Measurements from ENCODE around the gene EDEM3.
A peak's percentile ranks its signal among the peaks of the same experiment; 100 is the strongest.

Gene EDEM3

DNA sequence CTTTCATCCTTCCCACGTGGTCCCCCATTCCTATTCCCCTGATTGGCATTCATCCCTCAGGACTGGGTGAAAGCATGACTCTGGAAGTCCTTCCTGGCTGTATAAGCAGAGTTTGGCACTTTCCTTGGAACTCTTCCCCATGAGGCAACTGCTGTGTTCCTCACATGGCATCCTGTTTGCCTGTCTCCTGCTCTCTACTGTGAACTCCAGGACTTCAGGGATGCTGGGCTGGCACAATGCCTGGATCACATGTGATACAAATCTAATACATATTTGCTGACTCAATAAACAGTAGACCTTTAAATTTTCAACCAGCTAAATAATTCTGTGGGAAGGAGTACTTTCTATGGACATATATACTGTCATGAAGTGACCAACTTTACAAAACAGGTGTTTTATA, 46.8 kb upstream of the EDEM3 start:
- Histone ChIP-seq H3K9ac (ENCODE audit: low read length) (no peak overlapping the region), H3K14ac (ENCODE audit: low read length) (no peak overlapping the region), H2AFZ (ENCODE audit: insufficient read depth, low read length, poor library complexity) (no peak overlapping the region), H3K9me3 (ENCODE audit: insufficient read depth, low read depth, low read length) (peaks cover 2% of the 10 kb centered on the region), H3K23ac (ENCODE audit: low read length) (no peak overlapping the region), H4K8ac (ENCODE audit: low read depth, low read length) (no peak overlapping the region), H2BK120ac (ENCODE audit: insufficient read depth, low read length, poor library complexity) (no peak overlapping the region), H3K4ac (ENCODE audit: low read depth, low read length) (no peak overlapping the region), H3K27ac (ENCODE audit: low read depth, low read length) (no peak overlapping the region), H3K18ac (ENCODE audit: low read length) (no peak overlapping the region), H4K91ac (ENCODE audit: low read depth, low read length) (no peak overlapping the region), H3K27me3 (ENCODE audit: insufficient read depth, low read length) (no peaks in the 10 kb centered on the region), H4K12ac (ENCODE audit: low read depth, low read length) (no peak overlapping the region), H2AK5ac (ENCODE audit: low read length) (peak overlapping the region; percentile 43), H3K79me2 (ENCODE audit: control insufficient read depth, insufficient read depth, low read length, poor library complexity) (no peaks in the 10 kb centered on the region), H3K79me1 (ENCODE audit: low read length) (no peaks in the 10 kb centered on the region), H2BK5ac (ENCODE audit: low read depth, low read length, poor library complexity) (no peak overlapping the region), H2BK12ac (ENCODE audit: low read length) (no peak overlapping the region), H3K4me3 (ENCODE audit: low read depth, low read length) (no peak overlapping the region), H3K36me3 (ENCODE audit: control insufficient read depth in 1 of 2, insufficient read depth in 2 of 2, low read length in 2 of 2) (no peaks in the 10 kb centered on the region), H3K4me2 (ENCODE audit: low read length) (no peak overlapping the region), H3K4me1 (ENCODE audit: control insufficient read depth in 1 of 2, insufficient read depth in 2 of 2, low read length in 2 of 2) (no peaks in the 10 kb centered on the region)
- WGBS (ENCODE audit: extremely low coverage, insufficient coverage, insufficient read length), result no CpG with 5 or more reads among the region's 1 CpG
- DNase-seq, result no peak

DNA sequence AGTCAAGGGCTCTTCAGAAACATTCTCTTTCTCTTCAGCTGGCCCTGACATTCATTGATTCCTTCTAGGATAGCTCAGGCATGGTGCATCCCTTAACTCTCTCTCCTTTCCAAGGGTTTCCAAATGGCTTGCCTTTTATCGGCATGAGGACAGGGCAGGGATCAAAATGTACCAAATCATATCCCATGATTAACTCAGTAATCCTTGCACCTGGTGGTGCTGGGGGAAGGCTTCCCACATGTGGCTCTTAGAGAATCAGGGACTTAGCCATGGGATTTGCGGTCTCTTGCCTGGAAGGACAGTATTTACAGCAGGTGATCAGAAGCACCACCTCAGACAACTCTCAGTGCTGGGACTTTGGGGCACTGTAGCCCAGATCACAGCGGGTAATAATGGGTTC, 46.2 kb upstream of the EDEM3 start:
- Histone ChIP-seq H3K4me2 (ENCODE audit: low read length) (no peak overlapping the region), H4K8ac (ENCODE audit: low read depth, low read length) (no peak overlapping the region), H3K9ac (ENCODE audit: low read length) (no peak overlapping the region), H3K4ac (ENCODE audit: low read depth, low read length) (no peak overlapping the region), H4K12ac (ENCODE audit: low read depth, low read length) (no peak overlapping the region), H3K79me2 (ENCODE audit: control insufficient read depth, insufficient read depth, low read length, poor library complexity) (no peaks in the 10 kb centered on the region), H3K18ac (ENCODE audit: low read length) (no peak overlapping the region), H2AK5ac (ENCODE audit: low read length) (no peak overlapping the region), H2AFZ (ENCODE audit: insufficient read depth, low read length, poor library complexity) (no peak overlapping the region), H2BK12ac (ENCODE audit: low read length) (no peak overlapping the region), H3K14ac (ENCODE audit: low read length) (no peak overlapping the region), H4K91ac (ENCODE audit: low read depth, low read length) (no peak overlapping the region), H3K23ac (ENCODE audit: low read length) (no peak overlapping the region), H3K4me1 (ENCODE audit: control insufficient read depth in 1 of 2, insufficient read depth in 2 of 2, low read length in 2 of 2) (no peaks in the 10 kb centered on the region), H3K27me3 (ENCODE audit: insufficient read depth, low read length) (no peaks in the 10 kb centered on the region), H3K36me3 (ENCODE audit: control insufficient read depth in 1 of 2, insufficient read depth in 2 of 2, low read length in 2 of 2) (no peaks in the 10 kb centered on the region), H2BK5ac (ENCODE audit: low read depth, low read length, poor library complexity) (no peak overlapping the region), H2BK120ac (ENCODE audit: insufficient read depth, low read length, poor library complexity) (no peak overlapping the region), H3K79me1 (ENCODE audit: low read length) (no peaks in the 10 kb centered on the region), H3K27ac (ENCODE audit: low read depth, low read length) (no peak overlapping the region), H3K4me3 (ENCODE audit: low read depth, low read length) (no peak overlapping the region), H3K9me3 (ENCODE audit: insufficient read depth, low read depth, low read length) (peaks cover 2% of the 10 kb centered on the region)
- WGBS (ENCODE audit: extremely low coverage, insufficient coverage, insufficient read length), result no CpG with 5 or more reads among the region's 3 CpGs
- DNase-seq, result no peak

DNA sequence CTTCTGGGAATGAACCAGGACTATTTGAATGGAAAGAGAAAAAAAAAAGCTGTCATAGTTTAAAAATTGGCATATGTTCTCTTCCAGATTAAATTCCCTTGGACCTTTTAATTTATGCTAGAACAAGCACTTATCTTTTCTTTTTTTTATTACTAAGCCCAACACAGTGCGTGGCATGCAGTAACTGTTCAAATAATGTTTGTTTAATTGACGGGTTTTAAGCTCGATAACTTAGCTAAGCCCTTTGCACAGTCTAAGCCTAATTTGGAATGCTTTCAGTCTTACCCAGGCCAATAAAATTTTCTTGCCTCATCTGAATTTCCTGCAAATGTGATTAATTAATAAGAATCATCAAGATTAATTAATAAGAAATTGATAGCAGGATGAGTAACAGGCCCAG, 39.3 kb upstream of the EDEM3 start:
- Histone ChIP-seq H3K4ac (ENCODE audit: low read depth, low read length) (no peak overlapping the region), H3K4me2 (ENCODE audit: low read length) (no peak overlapping the region), H3K9me3 (ENCODE audit: insufficient read depth, low read depth, low read length) (no peaks in the 10 kb centered on the region), H3K36me3 (ENCODE audit: control insufficient read depth in 1 of 2, insufficient read depth in 2 of 2, low read length in 2 of 2) (no peaks in the 10 kb centered on the region), H3K27ac (ENCODE audit: low read depth, low read length) (no peak overlapping the region), H3K14ac (ENCODE audit: low read length) (no peak overlapping the region), H2BK12ac (ENCODE audit: low read length) (no peak overlapping the region), H3K4me1 (ENCODE audit: control insufficient read depth in 1 of 2, insufficient read depth in 2 of 2, low read length in 2 of 2) (peaks cover 3 to 4% of the 10 kb centered on the region in 2 experiments), H4K8ac (ENCODE audit: low read depth, low read length) (no peak overlapping the region), H3K23ac (ENCODE audit: low read length) (no peak overlapping the region), H4K91ac (ENCODE audit: low read depth, low read length) (no peak overlapping the region), H2BK120ac (ENCODE audit: insufficient read depth, low read length, poor library complexity) (no peak overlapping the region), H4K12ac (ENCODE audit: low read depth, low read length) (no peak overlapping the region), H3K4me3 (ENCODE audit: low read depth, low read length) (no peak overlapping the region), H3K18ac (ENCODE audit: low read length) (no peak overlapping the region), H3K79me2 (ENCODE audit: control insufficient read depth, insufficient read depth, low read length, poor library complexity) (no peaks in the 10 kb centered on the region), H2BK5ac (ENCODE audit: low read depth, low read length, poor library complexity) (no peak overlapping the region), H2AK5ac (ENCODE audit: low read length) (no peak overlapping the region), H3K79me1 (ENCODE audit: low read length) (peaks cover 3% of the 10 kb centered on the region), H3K27me3 (ENCODE audit: insufficient read depth, low read length) (no peaks in the 10 kb centered on the region), H2AFZ (ENCODE audit: insufficient read depth, low read length, poor library complexity) (no peak overlapping the region), H3K9ac (ENCODE audit: low read length) (no peak overlapping the region)
- WGBS (ENCODE audit: extremely low coverage, insufficient coverage, insufficient read length), result no CpG with 5 or more reads among the region's 3 CpGs
- no peak for DNase-seq

DNA sequence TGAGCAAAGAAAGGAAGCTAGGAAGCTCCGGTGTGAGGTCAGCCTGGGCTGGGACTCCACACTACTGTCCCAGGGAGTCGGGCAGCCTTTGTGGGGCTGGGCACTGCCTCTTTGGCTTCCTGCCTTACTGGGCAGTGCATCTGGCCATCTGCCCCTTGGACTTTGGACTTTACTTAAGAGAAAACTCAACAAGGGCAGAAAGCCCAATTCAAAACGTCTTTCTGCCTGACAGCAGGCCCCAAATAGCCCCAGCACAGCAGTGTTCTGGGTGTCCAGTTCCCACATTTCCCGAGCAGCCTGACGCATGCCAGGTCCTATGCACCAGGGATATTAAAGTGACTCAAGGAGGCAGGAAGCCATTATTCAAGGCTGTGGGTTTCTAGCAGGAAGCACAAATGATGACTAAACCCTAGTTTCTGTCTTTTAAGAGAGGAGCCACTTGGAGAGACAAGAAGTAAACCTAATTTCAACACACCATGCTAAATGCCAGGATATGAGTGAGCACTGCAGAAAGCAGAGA, 37.9 kb upstream of the EDEM3 start:
- peak overlapping the region; percentile 34 for H4K91ac ChIP-seq (ENCODE audit: low read depth, low read length)
- no peak overlapping the region for H3K4me3 ChIP-seq (ENCODE audit: low read depth, low read length)

More for the DNA sequence above, 37.9 kb upstream of the EDEM3 start:
- no peaks in the 10 kb centered on the region for H3K36me3 ChIP-seq (ENCODE audit: control insufficient read depth in 1 of 2, insufficient read depth in 2 of 2, low read length in 2 of 2)
- H3K9ac ChIP-seq (ENCODE audit: low read length), result no peak overlapping the region
- H3K4me2 ChIP-seq (ENCODE audit: low read length), result no peak overlapping the region
- peak overlapping the region; percentile 75 for H3K27ac ChIP-seq (ENCODE audit: low read depth, low read length)
- H3K18ac ChIP-seq (ENCODE audit: low read length), result peak overlapping the region; percentile 38
- H4K12ac ChIP-seq (ENCODE audit: low read depth, low read length), result no peak overlapping the region
- H3K79me1 ChIP-seq (ENCODE audit: low read length), result peaks cover 3% of the 10 kb centered on the region
- H2BK5ac ChIP-seq (ENCODE audit: low read depth, low read length, poor library complexity), result peak overlapping the region; percentile 68
- no peak overlapping the region for H2AFZ ChIP-seq (ENCODE audit: insufficient read depth, low read length, poor library complexity)
- no peak overlapping the region for H3K23ac ChIP-seq (ENCODE audit: low read length)
- H4K8ac ChIP-seq (ENCODE audit: low read depth, low read length), result peak overlapping the region; percentile 77
- H3K4ac ChIP-seq (ENCODE audit: low read depth, low read length), result peak overlapping the region; percentile 31
- no peaks in the 10 kb centered on the region for H3K9me3 ChIP-seq (ENCODE audit: insufficient read depth, low read depth, low read length)
- peak; percentile 7 to 33 for DNase-seq
- no peaks in the 10 kb centered on the region for H3K27me3 ChIP-seq (ENCODE audit: insufficient read depth, low read length)
- peaks cover 3 to 4% of the 10 kb centered on the region in 2 experiments for H3K4me1 ChIP-seq (ENCODE audit: control insufficient read depth in 1 of 2, insufficient read depth in 2 of 2, low read length in 2 of 2)
- H2BK12ac ChIP-seq (ENCODE audit: low read length), result peak overlapping the region; percentile 70
- H3K14ac ChIP-seq (ENCODE audit: low read length), result no peak overlapping the region
- H2AK5ac ChIP-seq (ENCODE audit: low read length), result peak overlapping the region; percentile 73
- no CpG with 5 or more reads among the region's 5 CpGs for WGBS (ENCODE audit: extremely low coverage, insufficient coverage, insufficient read length)
- no peaks in the 10 kb centered on the region for H3K79me2 ChIP-seq (ENCODE audit: control insufficient read depth, insufficient read depth, low read length, poor library complexity)
- peak overlapping the region; percentile 59 for H2BK120ac ChIP-seq (ENCODE audit: insufficient read depth, low read length, poor library complexity)
